Spinal cord (tissue), 10 donors: Measurements from ENCODE around the gene SFT2D2. TPM values are rescaled to one million over a fixed set of nuclear protein-coding genes. Genes with fewer than 3 reads are reported as not detected.

ENCODE experiments used
- DNase-seq, 6 donors: peaks; one replicate each; pipeline versions ENCODE4 v3.0.0 to v3.0.0-alpha.2; 2013 to 2015; ENCODE audit warnings: low spot score in 6 of 6, low read depth in 4 of 6
- H3K27ac ChIP-seq: one replicate; pipeline ENCODE4 v1.5.1; 2013; ENCODE audit warnings: low read depth, low read length, control low read depth
- H3K27me3 ChIP-seq: one replicate; pipeline ENCODE4 v1.6.1; 2013; ENCODE audit warnings: low read length; ENCODE audit not compliant: control insufficient read depth, insufficient read depth
- H3K36me3 ChIP-seq: one replicate; pipeline ENCODE4 v1.6.1; 2013; ENCODE audit warnings: low read length; ENCODE audit not compliant: control insufficient read depth, insufficient read depth
- H3K4me1 ChIP-seq: one replicate; pipeline ENCODE4 v1.6.1; 2013; ENCODE audit warnings: low read length; ENCODE audit not compliant: control insufficient read depth, insufficient read depth
- H3K4me3 ChIP-seq: one replicate; pipeline ENCODE4 v1.5.1; 2013; ENCODE audit warnings: low read depth, low read length, control low read depth
- H3K9me3 ChIP-seq: one replicate; pipeline ENCODE4 v1.6.1; 2013; ENCODE audit warnings: low read length; ENCODE audit not compliant: control insufficient read depth, insufficient read depth
- WGBS: methylation state at CpG from one replicate; pipeline ENCODE4 v1.1.5; 2013; ENCODE audit warnings: missing lambda C conversion rate; ENCODE audit not compliant: insufficient coverage; 5-methylcytosine and 5-hydroxymethylcytosine counted together
- polyA plus RNA-seq, 2 donors: library from polyadenylated mRNA; unstranded; fragments of 120-200 nt; gene quantifications; one replicate each; pipeline ENCODE4 v1.2.1, GENCODE V29; 2013; ENCODE audit not compliant: insufficient read length in 2 of 2
- total RNA-seq, 2 donors: library from RNA; depleted of rRNA in 1 of 2; stranded (reverse); fragments of 120-200 nt in 1 of 2; fragments of >200 nt in 1 of 2; gene quantifications; one replicate each; pipeline versions ENCODE4 v1.2.3 to v1.2.4, GENCODE V29; 2013 to 2014
- donor health status: healthy.

SFT2D2 gene
- total and polyA plus RNA-seq, 4 donors, result 14.3 to 42.1 (median 21.6) TPM

DNA sequence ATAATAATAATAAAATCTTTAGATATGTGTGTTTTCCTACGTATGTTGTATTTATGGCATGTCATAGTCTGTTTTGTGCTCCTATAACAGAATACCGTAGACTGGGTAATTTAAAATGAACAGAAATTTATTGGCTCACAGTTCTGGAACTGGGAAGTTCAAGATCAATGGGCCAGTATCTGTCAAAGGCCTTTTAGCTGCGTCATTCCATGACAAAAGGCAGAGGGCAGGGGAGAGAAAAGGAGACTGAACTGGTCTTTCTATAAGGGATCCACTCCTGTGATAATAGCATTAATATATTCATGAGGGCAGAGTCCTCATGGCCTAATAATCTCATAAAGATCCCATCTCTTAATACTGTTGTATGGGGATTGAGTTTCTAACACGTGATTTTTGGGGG is 7.1 kb upstream of the SFT2D2 start:
- Histone ChIP-seq H3K4me1 (no peaks in the 10 kb centered on the region), H3K4me3 (no peak overlapping the region), H3K36me3 (no peaks in the 10 kb centered on the region), H3K9me3 (no peaks in the 10 kb centered on the region), H3K27me3 (no peaks in the 10 kb centered on the region), H3K27ac (no peak overlapping the region)
- WGBS, result 76% methylated on average over 2 of the region's 4 CpGs
- DNase-seq, result no peak

- DNase-seq, result no peak
- Histone ChIP-seq H3K27me3 (no peaks in the 10 kb centered on the region), H3K36me3 (no peaks in the 10 kb centered on the region), H3K4me1 (peaks cover 6% of the 10 kb centered on the region), H3K4me3 (no peak overlapping the region), H3K9me3 (no peaks in the 10 kb centered on the region), H3K27ac (no peak overlapping the region)
- no CpG with 5 or more reads among the region's 6 CpGs for WGBS
Measured at GRCh38 chr1:168220470-168220871, 5.3 kb upstream of the SFT2D2 start.

GRCh38 chr1:168221275-168221674 is 4.5 kb upstream of the SFT2D2 start:
- H3K27ac ChIP-seq, result no peak overlapping the region
- no peaks in the 10 kb centered on the region for H3K36me3 ChIP-seq
- H3K4me1 ChIP-seq, result peaks cover 9% of the 10 kb centered on the region
- no peak overlapping the region for H3K4me3 ChIP-seq
- no peak for DNase-seq
- no peaks in the 10 kb centered on the region for H3K9me3 ChIP-seq
- WGBS, result 100% methylated on average over 1 of the region's 2 CpGs
- no peaks in the 10 kb centered on the region for H3K27me3 ChIP-seq

DNA sequence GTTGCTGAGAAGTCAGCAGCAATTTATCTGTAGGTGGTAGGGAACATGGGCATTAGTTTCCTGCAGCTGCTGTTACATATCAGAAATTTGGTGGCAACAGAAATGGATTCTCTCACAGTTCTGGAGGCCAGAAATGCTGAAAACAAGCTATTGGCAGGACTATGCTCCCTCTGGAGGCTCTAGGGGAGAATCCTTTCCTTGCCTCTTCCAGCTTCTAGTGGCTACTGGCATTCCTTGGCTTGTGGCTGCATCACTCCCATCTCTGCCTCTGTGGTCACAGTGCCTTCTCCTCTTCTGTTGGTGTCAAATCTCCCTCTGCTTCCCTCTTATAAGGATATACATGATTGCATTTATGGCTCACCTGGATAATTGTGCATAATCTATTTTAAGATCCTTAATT is 2.5 kb upstream of the SFT2D2 start:
- Histone ChIP-seq H3K4me1 (peaks cover 17% of the 10 kb centered on the region), H3K36me3 (no peaks in the 10 kb centered on the region), H3K27me3 (no peaks in the 10 kb centered on the region), H3K4me3 (no peak overlapping the region), H3K9me3 (no peaks in the 10 kb centered on the region), H3K27ac (no peak overlapping the region)
- DNase-seq, result no peak

- no peaks in the 10 kb centered on the region for H3K27me3 ChIP-seq
- no peaks in the 10 kb centered on the region for H3K9me3 ChIP-seq
- peak in 1 of 6 donors; percentile 50 for DNase-seq
- no peaks in the 10 kb centered on the region for H3K36me3 ChIP-seq
- H3K4me3 ChIP-seq, result no peak overlapping the region
- H3K4me1 ChIP-seq, result peaks cover 17% of the 10 kb centered on the region
- no peak overlapping the region for H3K27ac ChIP-seq
Measured at GRCh38 chr1:168223681-168224540, 1.9 kb upstream of the SFT2D2 start.

- H3K27ac ChIP-seq, result no peak overlapping the region
- H3K4me3 ChIP-seq, result peak overlapping the region; percentile 81
- 60% methylated on average over 1 of the region's 3 CpGs for WGBS
- no peaks in the 10 kb centered on the region for H3K27me3 ChIP-seq
- H3K4me1 ChIP-seq, result peaks cover 17% of the 10 kb centered on the region
- no peaks in the 10 kb centered on the region for H3K36me3 ChIP-seq
- DNase-seq, result peak in 1 of 6 donors; percentile 27
- H3K9me3 ChIP-seq, result no peaks in the 10 kb centered on the region
Measured at GRCh38 chr1:168224991-168225390, 813 bp upstream of the SFT2D2 start.

- no peaks in the 10 kb centered on the region for H3K27me3 ChIP-seq
- 77% methylated on average over 4 of the region's 7 CpGs for WGBS
- no peak overlapping the region for H3K4me3 ChIP-seq
- no peak for DNase-seq
- H3K36me3 ChIP-seq, result peaks cover 5% of the 10 kb centered on the region
- peaks cover 17% of the 10 kb centered on the region for H3K4me1 ChIP-seq
- H3K27ac ChIP-seq, result no peak overlapping the region
- H3K9me3 ChIP-seq, result no peaks in the 10 kb centered on the region
Measured at GRCh38 chr1:168227620-168228019, 1.8 kb downstream of the SFT2D2 start.

- no CpG with 5 or more reads among the region's 4 CpGs for WGBS
- Histone ChIP-seq H3K9me3 (no peaks in the 10 kb centered on the region), H3K36me3 (peaks cover 10% of the 10 kb centered on the region), H3K27ac (no peak overlapping the region), H3K27me3 (no peaks in the 10 kb centered on the region), H3K4me3 (no peak overlapping the region), H3K4me1 (peaks cover 16% of the 10 kb centered on the region)
- DNase-seq, result no peak
Measured at GRCh38 chr1:168229893-168230292, 4.1 kb downstream of the SFT2D2 start.

GRCh38 chr1:168230709-168231108 is 4.9 kb downstream of the SFT2D2 start:
- Histone ChIP-seq H3K9me3 (no peaks in the 10 kb centered on the region), H3K4me1 (peaks cover 10% of the 10 kb centered on the region), H3K4me3 (no peak overlapping the region), H3K36me3 (peaks cover 10% of the 10 kb centered on the region), H3K27me3 (no peaks in the 10 kb centered on the region), H3K27ac (no peak overlapping the region)
- no peak for DNase-seq
- WGBS, result 100% methylated on average over 1 of the region's 3 CpGs

DNA sequence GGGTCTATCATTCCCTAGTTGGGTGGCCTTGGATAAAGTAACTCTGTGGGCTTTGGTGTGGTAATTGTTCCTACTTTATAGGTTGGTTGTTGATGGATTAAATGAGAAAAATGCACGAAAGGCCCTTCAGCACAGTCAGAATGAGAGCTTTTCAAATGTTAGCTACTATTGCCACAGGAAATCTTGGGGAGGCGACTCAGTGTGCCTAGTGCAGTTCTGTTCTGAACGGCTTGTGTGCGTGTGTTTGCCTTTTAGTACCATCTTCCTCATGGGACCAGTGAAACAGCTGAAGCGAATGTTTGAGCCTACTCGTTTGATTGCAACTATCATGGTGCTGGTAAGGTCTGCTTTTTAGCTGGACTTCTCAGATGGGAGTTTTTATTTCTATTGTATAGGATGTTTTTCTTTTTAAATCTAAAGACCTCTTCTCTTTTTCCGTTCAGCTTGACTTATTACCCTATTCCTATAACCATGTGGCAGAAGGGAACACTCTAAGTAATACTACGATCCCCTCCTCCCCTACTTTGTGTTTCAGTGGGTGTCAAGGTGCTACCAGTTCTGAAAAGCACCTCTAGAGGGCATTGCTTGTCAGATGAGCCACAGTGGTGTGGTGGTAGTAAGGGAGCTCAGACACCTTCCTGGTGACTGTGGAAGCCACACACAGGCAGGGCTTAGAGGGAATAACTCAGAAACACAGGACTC is 9.2 kb downstream of the SFT2D2 start:
- no peaks in the 10 kb centered on the region for H3K27me3 ChIP-seq
- no peak overlapping the region for H3K4me3 ChIP-seq
- H3K27ac ChIP-seq, result no peak overlapping the region
- H3K36me3 ChIP-seq, result peaks cover 12% of the 10 kb centered on the region
- H3K4me1 ChIP-seq, result no peaks in the 10 kb centered on the region
- H3K9me3 ChIP-seq, result no peaks in the 10 kb centered on the region
- 88% methylated on average over 6 of the region's 8 CpGs for WGBS
- DNase-seq, result peak in 2 of 6 donors; percentile 23 to 28
